Measurements from ENCODE around the gene MAPK8IP3. TPM values are rescaled to one million over a fixed set of nuclear protein-coding genes. Genes with fewer than 3 reads are reported as not detected.

Gene MAPK8IP3
- total and polyA plus RNA-seq, 7 donors, result 11.7 to 31.6 (median 22.6) TPM

DNA sequence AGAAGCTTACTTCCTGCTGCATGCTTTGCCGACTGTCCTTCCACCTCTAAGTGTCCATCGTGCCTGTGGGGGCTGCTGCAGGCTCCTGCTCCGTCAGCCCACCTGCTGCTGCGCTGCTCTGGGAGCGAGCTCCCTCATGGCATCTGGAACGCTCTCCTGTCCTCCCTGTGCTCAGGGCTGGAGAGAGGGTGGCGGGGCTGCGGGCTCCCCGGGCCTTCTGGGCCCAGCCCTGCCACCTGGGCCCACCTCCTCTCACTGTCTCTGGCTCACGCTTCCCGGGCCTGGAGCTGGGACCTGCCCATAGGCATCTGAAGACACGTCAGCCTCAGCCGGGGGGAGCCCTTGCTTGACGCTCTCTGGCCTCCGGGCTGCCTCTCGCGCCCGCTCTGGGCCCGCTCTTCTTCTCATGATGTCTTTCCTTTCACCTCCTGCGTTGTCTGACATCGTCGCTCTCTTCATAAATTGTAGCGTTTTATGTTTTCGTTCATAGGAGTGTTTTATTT, 38.4 kb downstream of the MAPK8IP3 start:
- no peak for ATAC-seq
- WGBS, 3 donors, result 85 to 91% (median 90%) methylated on average over 22 to 24 of the region's 24 CpGs
- H3K9me3 ChIP-seq, result no peaks in the 10 kb centered on the region
- intact Hi-C loops (cut with DNase I), result no loop called here
- H3K36me3 ChIP-seq (ENCODE audit: insufficient read depth in 1 of 2, low read depth in 1 of 2), result peaks cover 0 to 70% of the 10 kb centered on the region in 2 donors
- H3K4me3 ChIP-seq, result no peak overlapping the region
- H3K4me1 ChIP-seq, result no peaks in the 10 kb centered on the region
- H3K27me3 ChIP-seq (ENCODE audit: insufficient read depth in 3 of 3, low read length in 2 of 3), result no peaks in the 10 kb centered on the region
- no peak overlapping the region for H3K27ac ChIP-seq
- no peak for TF ChIP-seq CTCF (IDR thresholded peaks at IDR 0.05)
- DNase-seq, result no peak

DNA sequence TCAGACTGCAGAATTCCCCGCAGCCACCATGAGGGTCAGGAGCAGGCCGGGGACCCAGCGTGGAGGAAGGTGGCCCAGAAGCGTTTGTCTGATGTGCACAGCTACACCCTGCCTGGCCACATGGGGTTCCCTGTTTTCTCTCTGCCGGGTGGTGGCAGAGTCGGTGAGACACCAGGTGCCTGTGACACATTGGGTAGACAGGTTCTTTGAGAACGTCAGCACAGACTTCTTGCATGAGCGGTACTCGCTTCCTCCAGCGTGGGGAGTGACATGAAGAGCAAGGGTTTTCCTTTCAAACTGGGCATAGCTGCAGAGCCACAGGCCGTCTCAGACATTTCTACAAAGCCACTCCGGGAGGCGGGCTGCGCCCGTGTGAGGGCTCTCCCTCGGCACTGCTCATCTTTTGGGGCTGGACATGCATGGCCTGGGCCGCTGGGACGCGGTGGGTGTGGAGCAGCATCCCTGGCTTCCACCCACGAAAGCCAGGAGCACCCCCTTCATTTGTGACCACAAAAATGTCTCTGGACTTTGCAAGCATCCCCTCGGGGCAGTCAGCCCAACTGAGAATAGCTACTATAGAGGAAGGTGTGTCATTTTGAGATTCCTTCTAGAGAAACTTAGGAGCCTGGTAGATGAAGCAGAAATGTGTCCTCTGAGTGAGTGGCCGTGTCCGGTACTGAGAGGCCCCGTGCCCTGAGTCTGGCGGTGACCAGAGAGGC, 39.3 kb downstream of the MAPK8IP3 start:
- H3K4me3 ChIP-seq, result no peak overlapping the region
- DNase-seq (no peak), ATAC-seq (no peak)
- no peaks in the 10 kb centered on the region for H3K27me3 ChIP-seq (ENCODE audit: insufficient read depth in 3 of 3, low read length in 2 of 3)
- no peak overlapping the region for H3K27ac ChIP-seq
- TF ChIP-seq CTCF (IDR thresholded peaks at IDR 0.05), result no peak
- WGBS, 3 donors, result 84 to 86% (median 84%) methylated on average over 25 of the region's 25 CpGs
- intact Hi-C loops (cut with DNase I), result no loop called here
- H3K36me3 ChIP-seq (ENCODE audit: insufficient read depth in 1 of 2, low read depth in 1 of 2), result peaks cover 0 to 79% of the 10 kb centered on the region in 2 donors
- H3K4me1 ChIP-seq, result no peaks in the 10 kb centered on the region
- no peaks in the 10 kb centered on the region for H3K9me3 ChIP-seq

DNA sequence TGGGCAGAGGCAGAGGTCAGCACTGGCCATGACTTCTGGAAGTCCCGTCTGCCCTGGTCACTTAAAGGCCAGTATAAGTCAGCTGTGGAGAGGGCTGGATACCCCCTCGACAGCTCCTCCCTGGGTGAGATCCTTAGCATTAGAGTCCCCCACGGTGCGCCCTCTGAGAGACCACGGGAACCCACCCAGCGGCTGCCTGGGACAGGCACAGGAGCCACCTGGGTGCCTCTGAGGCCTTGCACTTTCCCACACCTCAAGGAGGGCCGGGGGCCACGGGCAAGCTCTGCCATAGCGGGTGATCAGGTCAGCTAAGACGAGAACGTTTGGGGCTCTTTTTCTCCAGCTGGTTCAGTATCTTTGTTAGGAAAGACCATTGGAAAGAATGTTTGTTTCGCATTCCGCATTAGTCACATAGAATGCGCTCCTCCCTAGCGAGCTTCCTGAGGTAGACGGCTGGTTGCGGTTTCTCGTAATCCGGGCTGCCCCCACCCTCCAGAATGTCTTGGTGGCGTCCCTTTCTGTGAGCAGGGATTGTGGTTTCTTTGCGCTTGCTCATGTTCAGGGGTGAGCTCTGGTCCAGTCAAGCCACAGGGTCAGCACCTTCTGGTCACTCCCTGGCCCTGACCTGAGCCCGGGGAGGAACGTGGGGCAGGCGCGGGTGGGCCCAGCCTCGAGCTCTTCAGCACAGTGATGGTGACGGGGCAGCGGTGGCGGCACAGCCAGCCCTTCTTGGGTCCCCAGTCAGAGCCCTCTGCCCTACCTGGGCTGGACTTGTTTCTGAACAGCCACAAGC, 40.1 kb downstream of the MAPK8IP3 start:
- H3K36me3 ChIP-seq (ENCODE audit: insufficient read depth in 1 of 2, low read depth in 1 of 2), result peaks cover 0 to 81% of the 10 kb centered on the region in 2 donors
- H3K27ac ChIP-seq, result no peak overlapping the region
- TF ChIP-seq CTCF (IDR thresholded peaks at IDR 0.05), result no peak
- no peak for DNase-seq
- intact Hi-C loops (cut with DNase I), result no loop called here
- ATAC-seq, result peak in 1 of 4 donors; percentile 18
- H3K4me3 ChIP-seq, result no peak overlapping the region
- WGBS, 3 donors, result 75 to 83% (median 80%) methylated on average over 29 of the region's 29 CpGs
- H3K9me3 ChIP-seq, result no peaks in the 10 kb centered on the region
- H3K4me1 ChIP-seq, result no peaks in the 10 kb centered on the region
- H3K27me3 ChIP-seq (ENCODE audit: insufficient read depth in 3 of 3, low read length in 2 of 3), result no peaks in the 10 kb centered on the region

- no peak for DNase-seq
- no peak for TF ChIP-seq CTCF (IDR thresholded peaks at IDR 0.05)
- H3K36me3 ChIP-seq (ENCODE audit: insufficient read depth in 1 of 2, low read depth in 1 of 2), result peaks cover 0 to 88% of the 10 kb centered on the region in 2 donors
- intact Hi-C loops (cut with DNase I), result no loop called here
- H3K4me1 ChIP-seq, result no peaks in the 10 kb centered on the region
- H3K4me3 ChIP-seq, result no peak overlapping the region
- H3K9me3 ChIP-seq, result no peaks in the 10 kb centered on the region
- ATAC-seq, result peak in 1 of 4 donors; percentile 11
- 90 to 92% (median 90%) methylated on average over 29 to 31 of the region's 31 CpGs for WGBS, 3 donors
- H3K27me3 ChIP-seq (ENCODE audit: insufficient read depth in 3 of 3, low read length in 2 of 3), result no peaks in the 10 kb centered on the region
- H3K27ac ChIP-seq, result no peak overlapping the region
These were observed 40.7 kb downstream of the MAPK8IP3 start for GRCh38 chr16:1746693-1747195.

Measured in psoas muscle (tissue), 8 donors.